HG03060 (cell line): ENCODE measurements around the gene BASP1.

Source experiments
- ATAC-seq: cut with Tn5 transposase; IDR thresholded peaks from one replicate; pipeline ENCODE4 v1.9.1; 2021; ENCODE audit warnings: low read depth, moderate number of reproducible peaks; ENCODE audit not compliant: unreplicated experiment

BASP1 gene

DNA sequence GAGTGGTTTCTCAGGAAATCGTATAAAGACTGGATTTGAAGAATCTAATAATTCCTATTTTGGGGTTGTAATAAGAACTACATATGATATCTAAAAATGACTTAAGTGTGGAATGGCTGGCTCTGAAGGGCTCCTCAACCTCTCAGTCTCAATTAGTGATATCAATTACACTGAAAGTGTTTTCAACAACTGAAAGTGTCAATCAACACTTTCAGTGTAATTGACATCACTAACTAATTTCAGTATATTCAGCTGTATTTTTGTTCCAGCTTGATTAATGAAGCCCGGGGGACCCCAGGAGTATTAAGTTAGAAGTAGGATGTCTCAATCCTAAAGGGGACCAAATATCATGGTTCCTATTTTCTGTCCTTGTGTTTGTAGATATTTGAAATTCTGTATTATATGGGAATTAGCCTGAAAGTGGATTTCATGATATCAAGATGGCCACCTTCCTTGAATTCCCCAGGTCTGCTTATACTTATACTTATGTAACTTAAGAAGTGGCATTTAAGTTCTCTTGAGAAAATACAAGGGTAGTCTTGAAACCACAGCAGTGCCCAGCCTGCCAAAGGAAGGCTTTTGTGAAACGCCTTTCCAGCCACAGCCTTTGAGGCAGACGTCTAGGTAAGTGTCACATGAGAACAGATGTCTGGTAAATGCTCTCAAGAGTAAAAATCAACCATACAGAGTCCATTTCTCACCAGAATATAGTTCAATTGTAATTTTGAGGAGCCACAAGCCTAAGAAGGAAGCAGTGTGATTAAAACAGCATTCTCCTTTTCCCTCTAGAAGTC lies 4.6 kb downstream of the BASP1 start:
- ATAC-seq = peak; percentile 22

DNA sequence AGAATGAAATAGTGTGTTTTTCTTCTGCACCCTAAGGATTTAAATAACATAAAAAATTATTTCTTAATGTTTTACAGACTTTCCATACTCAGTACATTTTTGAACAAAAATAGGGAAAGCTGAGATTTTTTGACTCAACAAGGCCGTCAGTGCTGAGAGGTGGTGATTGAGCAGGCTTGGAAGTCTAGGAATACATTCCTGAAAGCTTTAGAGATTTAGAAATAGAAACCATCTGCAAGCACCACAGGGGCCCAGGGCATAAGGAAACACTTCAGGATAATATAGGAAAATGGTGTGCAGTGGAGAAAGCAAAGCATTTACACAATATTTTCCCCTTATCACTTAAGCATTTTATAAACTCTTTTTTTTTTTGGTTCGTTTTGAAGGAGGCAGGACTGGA lies 5.2 kb downstream of the BASP1 start:
- ATAC-seq = no peak

DNA sequence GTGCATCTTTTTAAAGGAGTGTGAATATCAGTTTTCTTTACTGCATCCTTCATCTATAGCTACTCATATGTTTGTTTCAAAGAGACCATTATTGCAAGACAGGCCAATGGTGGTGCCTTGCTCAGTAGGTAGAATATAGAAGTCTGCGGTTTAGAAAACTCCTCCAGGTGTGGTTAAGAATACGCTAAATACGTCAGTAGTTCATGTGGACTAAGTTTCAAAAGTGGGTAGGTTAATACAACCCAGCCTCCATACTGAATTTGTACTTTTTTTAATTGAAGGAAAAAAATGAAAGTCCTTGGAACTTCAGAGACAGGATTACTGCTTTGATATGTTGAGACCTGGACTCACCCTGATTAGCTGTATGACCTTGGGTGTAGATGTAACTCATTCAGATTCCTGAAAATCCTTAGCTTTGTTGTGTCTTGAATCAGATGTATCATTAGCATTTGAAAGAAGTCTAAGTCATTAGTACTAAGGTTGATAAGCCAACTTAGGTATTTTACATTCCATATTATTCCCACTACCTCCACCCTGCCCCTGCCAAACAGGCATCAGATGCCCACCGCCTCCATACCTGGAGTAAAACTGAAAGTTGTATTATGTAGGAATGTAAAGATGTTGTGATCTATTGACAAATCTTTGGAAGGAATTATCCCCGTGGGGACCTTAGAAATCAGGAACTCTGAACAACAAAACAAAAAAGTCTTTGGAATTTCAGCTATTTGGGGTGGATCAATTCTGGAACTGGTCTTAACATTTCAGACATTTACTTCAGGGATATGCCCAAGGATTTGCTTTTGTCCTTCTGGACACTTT lies 6.1 kb downstream of the BASP1 start:
- peak; percentile 34 for ATAC-seq

DNA sequence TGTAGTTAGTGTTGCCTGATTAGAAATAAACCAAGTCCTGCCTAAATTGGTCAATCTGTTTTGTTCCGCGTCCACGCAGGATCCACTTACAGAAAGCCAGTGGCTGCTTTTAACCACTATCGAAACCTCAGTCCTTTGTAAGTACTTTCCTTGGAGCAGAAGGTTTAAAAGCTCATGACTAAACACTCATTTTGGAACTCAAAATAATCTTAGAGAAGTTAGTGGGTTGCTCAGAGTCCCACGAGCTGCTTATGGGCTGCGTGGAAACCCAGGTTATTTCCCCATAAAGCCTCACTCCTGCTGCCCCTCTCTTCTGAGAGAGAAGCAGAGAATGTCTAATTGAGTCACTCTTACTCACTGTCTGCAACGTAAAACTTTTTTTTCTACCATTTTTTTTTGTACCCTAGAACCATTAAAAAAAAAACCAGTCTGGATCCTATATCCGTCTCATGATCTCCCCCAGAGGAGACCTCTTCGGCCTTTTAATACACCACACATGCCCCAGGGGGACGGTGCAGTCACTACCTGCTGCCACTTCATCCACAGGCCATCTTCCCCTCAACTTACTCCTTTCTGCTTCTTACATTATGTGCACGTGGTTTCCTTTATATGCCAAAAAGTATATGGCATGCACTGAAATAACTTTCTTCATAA lies 7.6 kb downstream of the BASP1 start:
- ATAC-seq = peak; percentile 38

DNA sequence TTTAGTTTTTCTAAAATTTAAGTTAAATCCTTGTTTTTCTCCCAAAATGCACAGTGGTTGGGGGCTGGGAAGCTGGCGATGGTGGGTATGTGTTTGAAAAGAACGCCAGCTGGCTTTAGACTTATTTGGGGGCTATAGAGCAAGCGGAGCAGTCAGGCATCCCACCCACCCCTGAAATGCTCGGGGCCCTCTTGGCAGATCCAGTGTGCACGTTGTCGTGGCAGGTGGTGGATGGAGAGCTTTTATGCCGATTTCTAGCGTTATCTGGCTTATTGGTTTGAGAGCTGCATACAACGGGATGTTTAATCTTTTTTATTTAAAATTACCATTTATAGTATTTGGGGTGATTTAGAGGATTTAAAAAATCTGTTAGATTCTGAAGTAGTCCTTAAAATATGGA lies 8.1 kb downstream of the BASP1 start:
- ATAC-seq = no peak

DNA sequence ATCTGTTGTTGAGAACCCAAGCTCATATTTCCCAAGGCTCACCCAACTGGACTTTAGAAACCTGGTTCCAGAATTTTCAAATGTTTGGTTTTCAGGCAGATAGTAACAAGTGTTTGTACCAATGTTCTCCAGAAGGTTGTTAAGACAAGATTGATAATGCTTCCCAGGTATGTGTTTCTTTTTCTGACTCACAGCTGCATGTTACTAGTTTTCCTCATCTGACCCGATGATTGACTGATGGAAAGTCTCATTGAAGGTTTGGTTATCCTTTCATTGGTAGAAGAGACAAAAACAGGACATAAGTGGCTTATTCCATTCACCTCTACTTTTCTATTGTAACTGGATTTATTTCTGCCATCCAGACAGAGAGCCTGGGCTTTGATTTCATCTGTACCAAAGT lies 10.4 kb downstream of the BASP1 start:
- ATAC-seq = no peak

DNA sequence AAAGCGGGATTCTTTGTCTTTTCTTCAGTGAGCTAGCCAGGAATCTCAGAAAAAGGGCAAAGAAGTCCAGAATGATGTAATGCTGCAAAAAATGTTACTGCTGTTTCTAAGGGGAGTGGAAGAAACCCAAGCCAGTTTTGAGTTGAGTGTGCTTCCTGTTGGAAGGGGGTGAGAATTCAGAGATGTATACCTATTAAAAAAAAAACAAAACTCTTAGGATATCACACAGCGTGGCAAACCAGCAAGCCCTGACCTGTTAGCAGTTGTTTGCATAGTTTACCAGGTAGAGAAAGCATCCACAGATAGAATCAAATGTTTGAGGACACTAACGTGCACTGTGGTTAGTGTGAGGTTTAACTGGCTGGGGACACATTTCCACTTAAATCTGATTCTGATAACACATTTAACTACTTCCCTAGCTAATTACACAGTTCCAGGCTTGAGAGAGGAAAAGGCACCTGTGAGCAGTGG lies 11.4 kb downstream of the BASP1 start:
- ATAC-seq = peak; percentile 44

DNA sequence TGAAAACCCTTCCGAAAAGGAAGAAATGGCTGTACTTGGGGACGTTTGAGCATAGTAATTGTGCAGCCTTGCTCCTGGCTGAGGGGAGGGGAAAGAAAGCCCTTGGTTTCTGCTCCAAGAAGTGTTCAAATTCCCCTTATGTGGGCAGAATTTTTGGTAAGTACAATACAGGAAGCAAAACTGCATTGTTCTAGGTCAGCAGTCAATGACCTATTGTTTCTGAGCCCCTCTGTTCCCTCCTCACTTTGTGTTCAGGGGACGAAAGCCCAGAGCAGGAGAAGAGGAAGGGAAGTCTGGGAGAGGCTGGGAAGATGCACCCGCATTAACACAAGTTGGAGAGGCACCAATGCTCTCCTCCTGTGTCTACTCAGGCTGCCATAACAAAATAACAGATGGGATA lies 11.9 kb downstream of the BASP1 start:
- ATAC-seq = peak; percentile 9

DNA sequence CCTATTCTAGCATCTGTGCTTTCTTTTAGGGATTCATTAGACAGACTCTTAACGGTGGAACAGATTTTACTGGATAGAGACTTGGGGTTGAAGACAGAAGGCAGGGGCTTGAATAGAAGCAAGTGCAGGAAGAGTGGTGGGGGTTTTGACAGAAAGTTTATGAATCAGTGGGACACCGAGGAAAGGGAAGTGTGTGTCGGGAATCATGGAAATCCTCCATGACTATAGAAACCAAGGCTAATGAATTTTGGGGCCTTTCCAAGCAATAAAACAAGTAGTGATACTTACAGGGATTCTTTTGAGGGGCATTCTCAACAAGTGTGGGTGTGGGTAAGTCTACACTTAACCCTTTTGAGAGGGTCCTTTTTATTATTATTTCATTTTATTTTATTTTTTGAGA lies 12.8 kb downstream of the BASP1 start:
- ATAC-seq = no peak

DNA sequence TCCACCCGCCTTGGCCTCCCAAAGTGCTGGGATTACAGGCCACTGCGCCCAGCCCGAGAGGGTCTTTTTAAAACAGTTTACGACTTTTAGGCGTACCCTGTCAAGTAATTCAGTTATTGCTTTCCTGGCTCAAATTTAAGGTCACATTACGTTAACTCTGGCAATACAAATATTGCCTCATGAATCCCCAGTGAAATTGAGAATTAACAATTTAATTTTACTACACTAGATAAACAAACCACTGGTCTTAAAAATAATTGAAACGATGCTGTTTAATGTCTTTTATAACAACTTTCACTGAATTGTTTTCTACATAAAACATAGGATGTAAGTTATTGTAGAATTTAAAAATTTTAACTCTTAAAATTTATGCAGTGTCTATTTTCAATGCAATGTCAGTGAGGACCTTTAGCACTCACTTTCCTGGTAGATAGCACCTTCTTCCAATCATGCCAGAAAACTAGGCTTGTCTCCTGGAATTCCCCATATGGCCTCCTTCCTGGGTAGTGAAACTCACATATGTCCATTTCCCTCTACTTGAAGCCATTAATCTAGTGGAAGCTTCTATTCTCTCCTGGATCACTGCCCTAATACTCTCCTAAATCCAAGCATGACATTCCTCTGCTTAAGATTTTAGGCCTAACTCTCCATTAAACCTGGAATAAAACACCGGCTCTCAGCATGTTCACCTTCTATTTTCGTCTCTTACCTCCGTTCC lies 13.5 kb downstream of the BASP1 start:
- ATAC-seq = no peak

DNA sequence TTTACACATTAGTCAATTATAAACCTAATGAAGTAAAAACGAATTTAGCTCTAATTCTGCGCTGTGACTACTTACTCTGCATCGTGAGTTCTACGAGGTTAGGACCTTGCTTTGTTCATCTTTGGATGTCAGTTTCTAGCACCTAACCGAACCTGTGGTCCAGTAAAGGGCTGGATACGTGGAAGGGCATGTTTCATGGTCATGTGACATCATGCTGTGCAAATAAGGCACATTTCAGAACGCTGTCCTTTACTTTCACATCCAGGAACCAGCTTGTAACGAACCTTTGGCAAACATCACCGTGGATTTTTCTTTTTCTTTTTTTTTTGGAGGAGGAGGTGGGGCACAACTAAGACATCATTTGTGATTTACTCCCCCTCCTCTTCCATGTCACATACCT lies 15.0 kb downstream of the BASP1 start:
- ATAC-seq = no peak

DNA sequence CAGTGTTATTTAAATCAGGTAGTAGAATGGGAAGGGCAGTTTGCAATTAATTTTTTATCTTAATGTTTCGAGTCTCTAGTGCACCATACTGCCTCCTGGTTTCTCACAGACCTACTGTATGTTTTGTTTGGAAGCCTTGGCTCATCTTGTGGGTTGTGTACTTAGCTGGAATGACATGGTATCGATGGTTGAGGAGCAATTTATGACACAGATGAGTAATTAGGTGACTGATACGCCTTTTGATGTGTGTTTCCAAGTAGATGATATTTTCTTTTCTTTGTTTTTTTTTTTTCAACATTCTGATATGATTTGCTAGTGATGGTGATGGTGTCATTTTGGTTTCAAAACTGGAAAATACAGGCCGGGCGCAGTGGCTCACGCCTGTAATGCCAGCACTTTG lies 16.1 kb downstream of the BASP1 start:
- ATAC-seq = no peak

DNA sequence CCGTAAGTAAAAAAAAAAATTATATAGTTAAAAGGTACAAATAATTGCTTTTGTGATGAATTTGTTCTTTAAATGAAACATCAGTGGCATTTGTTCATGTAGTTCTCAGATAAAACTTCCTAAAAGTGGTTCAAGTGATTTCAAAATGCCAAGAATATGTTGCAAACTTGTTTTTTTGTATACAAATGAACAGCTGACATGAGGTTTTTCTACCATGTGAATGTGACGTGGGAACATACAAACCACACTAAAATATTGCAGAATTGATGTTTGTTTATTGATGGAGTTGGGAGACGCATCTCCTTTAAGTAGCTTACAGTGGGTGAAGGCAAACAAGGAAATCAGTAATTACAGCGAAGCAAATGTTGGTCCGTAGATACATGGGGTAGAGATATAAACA lies 16.9 kb downstream of the BASP1 start:
- ATAC-seq = no peak

DNA sequence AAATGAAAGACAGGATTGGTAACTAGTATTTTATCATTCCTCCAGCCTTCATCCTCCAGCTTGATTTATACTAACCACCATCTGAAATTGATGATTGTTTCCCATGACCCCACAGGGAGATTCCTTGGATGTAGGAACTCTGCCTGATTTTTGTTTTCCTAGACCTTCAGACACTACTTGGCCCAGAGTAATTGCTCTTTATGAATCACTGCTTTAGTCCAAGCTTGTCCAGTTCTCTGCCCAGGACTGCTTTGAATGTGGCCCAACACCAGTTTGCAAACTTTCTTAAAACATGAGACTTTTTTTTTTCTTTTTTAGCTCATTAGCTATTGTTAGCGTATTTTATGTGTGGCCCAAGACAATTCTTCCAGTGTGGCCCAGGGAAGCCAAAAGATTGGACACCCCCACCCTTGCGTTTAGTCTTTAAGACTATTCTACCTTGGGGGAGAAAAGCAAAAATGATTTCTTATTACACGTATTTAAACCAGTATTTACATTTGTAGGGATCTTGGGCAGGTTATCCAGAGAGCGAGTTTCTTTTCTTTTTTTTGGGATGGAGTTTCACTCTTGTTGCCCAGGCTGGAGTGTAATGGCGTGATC lies 18.4 kb downstream of the BASP1 start:
- no peak for ATAC-seq

DNA sequence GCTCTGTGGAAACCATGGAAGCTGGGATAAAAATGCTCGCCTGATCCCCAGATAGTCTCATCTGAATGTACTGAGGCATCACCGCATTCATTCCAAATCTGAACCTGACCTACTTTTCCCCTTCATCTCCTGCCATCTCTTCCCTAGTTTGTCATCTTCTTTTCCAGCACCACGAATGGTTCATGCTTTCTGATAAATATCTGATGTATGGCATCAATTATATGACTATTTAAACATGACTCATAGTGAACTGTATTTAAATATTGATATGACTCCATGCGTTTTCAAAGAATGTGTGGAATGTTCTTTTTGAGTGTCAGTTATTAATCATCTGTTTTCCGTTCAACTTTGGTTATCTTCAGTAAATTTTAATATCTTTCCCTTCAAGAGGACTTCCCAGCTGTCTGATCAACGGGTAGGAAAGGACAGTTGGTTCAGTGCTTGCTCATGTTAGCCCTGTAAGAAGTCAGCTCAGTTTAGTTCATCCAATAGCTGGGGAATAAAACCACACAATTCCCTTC lies 21.1 kb downstream of the BASP1 start:
- ATAC-seq = no peak

DNA sequence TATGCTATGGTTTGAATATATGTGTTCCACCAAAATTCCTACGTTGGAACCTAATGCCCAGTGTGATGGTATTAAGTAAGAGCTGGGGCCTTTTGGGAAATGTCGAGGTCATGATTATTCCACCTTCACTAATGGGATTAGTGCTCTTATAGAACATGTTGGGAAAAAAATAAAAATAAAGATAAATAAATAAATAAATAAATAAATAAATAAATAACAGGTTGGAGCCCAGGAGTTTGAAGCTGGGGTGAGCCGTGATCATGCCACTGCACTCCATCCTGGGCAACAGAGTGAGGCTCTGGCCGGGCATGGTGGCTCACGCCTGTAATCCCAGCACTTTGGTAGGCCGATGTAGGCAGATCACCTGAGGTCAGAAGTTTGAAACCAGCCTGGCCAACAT lies 22.5 kb downstream of the BASP1 start:
- ATAC-seq = no peak

DNA sequence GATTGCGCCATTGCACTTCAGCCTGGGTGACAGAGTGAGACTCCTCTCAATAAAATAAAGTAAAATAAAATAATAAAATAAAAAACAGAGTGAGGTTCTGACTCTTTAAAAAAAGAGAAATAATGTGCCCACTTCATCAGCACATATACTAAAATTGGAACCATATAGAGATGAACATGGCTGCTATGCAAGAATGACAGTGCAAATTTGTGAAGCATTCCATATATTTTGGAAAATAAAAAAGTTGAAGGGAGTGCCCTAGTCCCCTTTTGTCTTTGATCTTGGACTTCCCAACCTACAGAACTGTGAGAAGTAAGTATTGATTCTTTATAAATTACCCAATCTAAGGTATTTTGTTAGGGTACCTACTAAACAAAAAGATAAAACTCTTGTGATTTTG lies 23.1 kb downstream of the BASP1 start:
- ATAC-seq = no peak

DNA sequence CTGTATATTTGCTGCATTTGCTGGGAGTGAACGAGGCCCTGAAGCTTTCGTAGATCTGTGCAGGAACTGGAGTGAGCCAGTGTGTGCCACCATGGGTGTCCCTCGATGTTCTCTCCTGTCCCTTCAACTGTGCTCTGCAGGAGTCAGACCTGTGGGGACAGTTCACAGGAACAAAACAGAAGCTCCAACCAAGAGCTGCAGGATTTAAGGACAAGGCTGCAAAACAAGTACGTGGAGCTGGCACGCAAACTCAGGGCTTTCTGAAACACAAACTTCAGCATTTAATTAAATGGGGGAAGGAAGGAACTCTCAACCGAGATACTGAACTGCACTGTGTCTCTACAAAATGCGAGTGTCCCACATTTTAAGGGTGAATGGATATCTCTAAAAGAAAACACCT lies 24.2 kb downstream of the BASP1 start:
- ATAC-seq = no peak

DNA sequence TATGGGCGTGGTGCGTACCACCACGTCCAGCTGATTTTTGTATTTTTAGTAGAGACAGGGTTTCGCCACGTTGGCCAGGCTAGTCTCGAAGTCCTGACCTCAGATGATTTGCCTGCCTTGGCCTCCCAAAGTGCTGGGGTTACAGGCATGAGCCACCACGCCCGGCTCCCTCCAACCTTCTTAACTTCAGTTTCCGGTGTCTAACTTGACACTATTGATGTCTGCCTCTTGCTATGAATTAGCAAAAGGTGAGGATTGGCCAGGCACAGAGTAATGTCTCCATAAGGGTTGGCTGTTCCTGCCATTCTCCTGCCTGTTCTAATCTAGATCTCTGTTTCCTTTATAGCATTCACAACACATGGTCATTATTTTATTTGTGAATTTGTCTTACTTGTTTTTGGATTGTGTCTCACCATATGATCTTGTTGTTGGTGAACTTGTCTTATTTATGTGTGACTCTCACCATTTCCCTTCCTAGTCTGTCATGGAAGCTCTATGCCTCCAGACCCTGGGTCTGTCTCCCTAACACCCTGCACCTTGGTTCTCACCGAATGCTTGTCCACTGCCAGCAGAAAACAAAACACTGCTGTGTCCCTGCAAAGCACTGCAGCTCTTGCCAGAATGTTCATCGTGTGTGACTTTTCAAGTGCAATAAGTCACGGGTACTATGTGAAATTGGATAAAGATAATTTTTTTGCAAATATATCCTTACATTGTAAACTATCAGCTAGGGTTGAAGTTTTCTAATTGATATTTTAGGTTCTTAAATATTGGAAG lies 26.0 kb downstream of the BASP1 start:
- no peak for ATAC-seq
